Thoracic aorta (tissue), 2 donors: Measurements from ENCODE around the gene CLSTN3. TPM values are rescaled to one million over a fixed set of nuclear protein-coding genes. Genes with fewer than 3 reads are reported as not detected.

Experiments used
- ATAC-seq: fragments of 150-250 bp; one replicate; pipeline ENCODE4 v1.8.0; 2017; ENCODE audit warnings: low read depth; ENCODE audit not compliant: insufficient number of reproducible peaks, low FRiP score
- DNase-seq: peaks from one replicate; pipeline ENCODE4 v3.0.0-alpha.2; 2020; ENCODE audit warnings: low spot score
- H3K27ac ChIP-seq, 2 donors: fragments of 200-600 bp; sonication (generic); 1 replicate in 1 of 2; 2 replicates in 1 of 2; pipeline ENCODE4 v1.5.1; 2016; ENCODE audit warnings: mild to moderate bottlenecking in 2 of 2, moderate library complexity in 2 of 2
- H3K27me3 ChIP-seq: fragments of 200-600 bp; sonication (generic); replicated peaks from 2 replicates; pipeline ENCODE4 v1.6.0; 2016; ENCODE audit warnings: mild to moderate bottlenecking; ENCODE audit not compliant: insufficient read depth
- H3K36me3 ChIP-seq: fragments of 200-600 bp; sonication (generic); one replicate; pipeline ENCODE4 v1.5.1; 2016
- H3K4me1 ChIP-seq, 2 donors: fragments of 200-600 bp; sonication (generic); 1 replicate in 1 of 2; 2 replicates in 1 of 2; pipeline versions ENCODE4 v1.5.1 to v1.6.0; 2016; ENCODE audit warnings: low read depth in 2 of 2, mild to moderate bottlenecking in 1 of 2; ENCODE audit not compliant: control insufficient read depth in 1 of 2
- H3K4me3 ChIP-seq: fragments of 200-600 bp; sonication (generic); 2 replicates; pipeline ENCODE4 v1.5.1; 2016; ENCODE audit warnings: mild to moderate bottlenecking
- H3K9me3 ChIP-seq: fragments of 200-600 bp; sonication (generic); 2 replicates; pipeline ENCODE4 v1.5.1; 2016
- CTCF ChIP-seq: fragments of 200-600 bp; sonication (generic); IDR thresholded peaks from one replicate; pipeline ENCODE4 v1.5.1; 2019; ENCODE audit warnings: antibody characterized with exemption
- total RNA-seq, 2 donors: library from RNA; depleted of rRNA; stranded (reverse); fragments of >200 nt; gene quantifications; one replicate each; pipeline versions ENCODE4 v1.1.0 to v1.2.3, GENCODE V29; 2016

CLSTN3 gene
- total RNA-seq, 2 donors from 2014 or later: 27.2 to 28.9 TPM

DNA sequence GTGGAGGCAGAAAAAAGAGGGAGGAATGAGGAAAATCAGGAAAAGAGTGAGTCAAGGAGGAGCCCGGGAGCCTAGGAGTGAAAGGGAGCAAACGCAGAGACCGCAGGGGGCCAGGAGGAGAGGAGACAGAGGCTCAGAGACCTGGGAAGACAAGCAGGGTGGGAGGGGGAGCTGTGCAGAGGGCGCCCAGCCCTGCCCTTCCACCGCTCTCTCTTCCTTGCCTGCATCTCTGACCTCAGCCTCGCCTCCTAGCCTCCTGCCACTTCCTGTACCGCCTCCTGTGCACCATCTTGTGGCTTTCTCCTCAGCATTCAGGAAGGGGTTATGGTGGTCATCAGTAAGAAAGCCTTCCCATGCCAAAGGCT lies 1.3 kb downstream of the CLSTN3 start:
- Histone ChIP-seq H3K36me3 (peaks cover 13% of the 10 kb centered on the region), H3K4me3 (peak overlapping the region; percentile 95), H3K4me1 (peaks cover 12 to 14% of the 10 kb centered on the region in 2 donors)

DNA sequence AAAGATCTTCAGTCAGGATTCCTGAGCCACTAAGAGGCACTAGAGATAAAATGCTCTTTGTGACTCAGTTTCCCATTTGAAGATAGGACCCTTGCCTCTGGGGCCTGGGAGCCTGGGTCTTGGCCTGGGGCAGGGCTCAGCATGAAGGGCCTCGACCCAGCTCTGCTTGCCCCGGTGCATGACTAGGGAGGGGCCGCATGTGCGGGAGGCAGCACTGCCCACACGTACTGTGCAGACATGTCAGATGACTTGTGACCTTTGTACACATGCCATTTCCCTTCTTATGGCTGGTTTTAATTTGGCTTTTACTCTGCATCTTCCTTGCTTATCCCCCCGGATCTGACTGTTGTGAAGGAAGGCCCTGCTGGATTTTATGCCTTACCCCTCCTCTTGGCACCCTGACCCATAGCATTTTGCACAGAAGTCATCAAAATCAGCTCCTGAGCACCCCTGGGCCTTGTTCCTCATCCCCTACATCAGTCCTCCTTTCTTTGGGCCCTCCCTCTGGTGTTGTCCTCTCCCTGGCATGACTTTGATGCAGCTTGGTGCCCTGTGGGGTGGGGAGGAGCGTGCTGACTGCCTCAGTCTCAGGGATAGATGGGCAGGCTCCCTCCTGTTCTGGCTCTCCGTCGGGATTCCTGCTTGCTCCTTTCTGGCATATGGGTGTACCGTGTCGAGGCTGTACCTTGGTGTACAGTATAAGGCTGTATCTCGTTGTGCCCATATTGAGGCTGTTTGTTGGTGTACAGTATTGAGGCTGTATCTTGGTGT lies 4.4 kb downstream of the CLSTN3 start:
- TF ChIP-seq CTCF: no peak
- H3K4me3 ChIP-seq: no peak overlapping the region
- peaks cover 5 to 8% of the 10 kb centered on the region in 2 donors for H3K4me1 ChIP-seq
- DNase-seq: no peak
- H3K27ac ChIP-seq: no peak overlapping the region
- no peaks in the 10 kb centered on the region for H3K9me3 ChIP-seq
- H3K36me3 ChIP-seq: peaks cover 18% of the 10 kb centered on the region
- ATAC-seq: no peak
- no peaks in the 10 kb centered on the region for H3K27me3 ChIP-seq

More for the DNA sequence above, 1.3 kb downstream of the CLSTN3 start:
- TF ChIP-seq CTCF: no peak
- H3K27ac ChIP-seq: peak overlapping the region; percentile 20 to 76
- ATAC-seq (no peak), DNase-seq (no peak)
- no peaks in the 10 kb centered on the region for H3K9me3 ChIP-seq
- H3K27me3 ChIP-seq: no peaks in the 10 kb centered on the region

DNA sequence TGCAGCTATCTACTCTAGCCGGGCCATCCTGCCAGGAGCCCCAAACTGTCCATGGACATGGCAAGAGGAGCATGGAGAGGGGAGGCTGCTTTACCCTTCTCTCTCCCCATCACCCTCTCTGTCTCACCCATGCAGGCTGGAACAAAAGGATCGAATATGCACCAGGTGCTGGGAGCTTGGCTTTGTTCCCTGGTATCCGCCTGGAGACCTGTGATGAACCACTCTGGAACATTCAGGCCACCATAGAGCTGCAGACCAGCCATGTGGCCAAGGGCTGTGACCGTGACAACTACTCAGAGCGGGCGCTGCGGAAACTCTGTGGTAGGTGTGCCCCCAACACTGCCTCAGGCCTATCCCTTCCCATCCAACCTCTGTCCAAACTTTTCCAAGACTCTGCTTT lies 5.9 kb downstream of the CLSTN3 start:
- no peak overlapping the region for H3K27ac ChIP-seq
- no peaks in the 10 kb centered on the region for H3K9me3 ChIP-seq
- ATAC-seq: no peak
- TF ChIP-seq CTCF: no peak
- DNase-seq: no peak
- no peak overlapping the region for H3K4me3 ChIP-seq
- H3K4me1 ChIP-seq: peaks cover 2% of the 10 kb centered on the region in 2 donors
- H3K36me3 ChIP-seq: peaks cover 18% of the 10 kb centered on the region
- no peaks in the 10 kb centered on the region for H3K27me3 ChIP-seq

GRCh38 chr12:7136676-7137075 lies 6.5 kb downstream of the CLSTN3 start:
- H3K27me3 ChIP-seq: no peaks in the 10 kb centered on the region
- peaks cover 18% of the 10 kb centered on the region for H3K36me3 ChIP-seq
- no peaks in the 10 kb centered on the region for H3K9me3 ChIP-seq
- ATAC-seq (no peak), DNase-seq (no peak)
- no peaks in the 10 kb centered on the region for H3K4me1 ChIP-seq
- TF ChIP-seq CTCF: no peak
- no peak overlapping the region for H3K4me3 ChIP-seq
- H3K27ac ChIP-seq: no peak overlapping the region

DNA sequence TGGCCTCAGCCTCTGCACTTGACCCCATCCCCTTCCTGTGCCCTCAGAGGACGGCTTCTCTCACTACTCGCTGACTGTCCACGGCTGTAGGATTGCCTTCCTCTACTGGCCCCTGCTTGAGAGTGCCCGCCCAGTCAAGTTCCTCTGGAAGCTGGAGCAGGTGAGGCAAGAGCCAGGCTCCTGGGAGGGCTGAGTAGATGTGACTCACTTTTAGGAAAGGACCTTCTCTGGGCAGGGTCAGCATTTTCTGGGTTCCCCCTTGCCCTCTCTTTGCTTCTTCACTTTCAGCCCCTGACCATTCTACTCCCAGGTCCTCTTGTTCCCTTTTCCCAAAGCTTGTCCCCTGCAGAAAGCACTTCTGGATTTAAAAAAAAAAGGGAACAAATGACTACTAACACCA lies 7.7 kb downstream of the CLSTN3 start:
- H3K4me3 ChIP-seq: no peak overlapping the region
- H3K36me3 ChIP-seq: peaks cover 18% of the 10 kb centered on the region
- no peak for TF ChIP-seq CTCF
- no peaks in the 10 kb centered on the region for H3K9me3 ChIP-seq
- no peak for ATAC-seq
- H3K27ac ChIP-seq: no peak overlapping the region
- DNase-seq: no peak
- no peaks in the 10 kb centered on the region for H3K4me1 ChIP-seq
- H3K27me3 ChIP-seq: no peaks in the 10 kb centered on the region
